GM21825 (cell line): Measurements from ENCODE around the gene S100A4.
A peak's percentile ranks its signal among the peaks of the same experiment; 100 is the strongest.
"Not testable (repeated sequence)": the region's sequence is repeated elsewhere in the genome, so short reads cannot be mapped to it uniquely, and the experiment has no call there.

Experiments used
- ATAC-seq: cut with Tn5 transposase; IDR thresholded peaks from one replicate; pipeline ENCODE4 v1.9.1; 2021; ENCODE audit warnings: mild to moderate bottlenecking, moderate library complexity; ENCODE audit not compliant: unreplicated experiment

The S100A4 gene

GRCh38 chr1:153567621-153568366 is 22.2 kb upstream of the S100A4 start:
- ATAC-seq = no peak

GRCh38 chr1:153566414-153567371 is 21.1 kb upstream of the S100A4 start:
- peak; percentile 44 for ATAC-seq

- peak; percentile 46 for ATAC-seq
These were observed 20.1 kb upstream of the S100A4 start, which contains the start of gene S100A2 for GRCh38 chr1:153565529-153566374. Gene S100A2 (minus strand): TSS chr1:153565844. CDS start chr1:153563877, 1,967 bp downstream.

- no peak for ATAC-seq
These were observed 18.4 kb upstream of the S100A4 start for GRCh38 chr1:153563991-153564390.

- ATAC-seq = no peak
These were observed 17.9 kb upstream of the S100A4 start for GRCh38 chr1:153563483-153563901.

GRCh38 chr1:153562021-153562420 is 16.4 kb upstream of the S100A4 start:
- ATAC-seq = not testable (repeated sequence)

- ATAC-seq = no peak
These were observed 15.9 kb upstream of the S100A4 start for GRCh38 chr1:153561466-153561985.

GRCh38 chr1:153560771-153561465 is 15.3 kb upstream of the S100A4 start:
- ATAC-seq = no peak

GRCh38 chr1:153560241-153560640 is 14.6 kb upstream of the S100A4 start:
- ATAC-seq = no peak

GRCh38 chr1:153557877-153558276 is 12.3 kb upstream of the S100A4 start:
- no peak for ATAC-seq

- no peak for ATAC-seq
These were observed 10.7 kb upstream of the S100A4 start for GRCh38 chr1:153556348-153556747.

- no peak for ATAC-seq
These were observed 8.4 kb upstream of the S100A4 start for GRCh38 chr1:153553830-153554541.

- ATAC-seq = no peak
These were observed 7.5 kb upstream of the S100A4 start for GRCh38 chr1:153553096-153553495.

- no peak for ATAC-seq
These were observed 6.7 kb upstream of the S100A4 start for GRCh38 chr1:153552335-153552734.

- no peak for ATAC-seq
These were observed 5.4 kb upstream of the S100A4 start for GRCh38 chr1:153550827-153551500.

GRCh38 chr1:153550398-153550758 is 4.8 kb upstream of the S100A4 start:
- no peak for ATAC-seq

GRCh38 chr1:153549741-153550397 is 4.3 kb upstream of the S100A4 start:
- no peak for ATAC-seq
